ENCODE results near the gene FAM120B.

GRCh38 chr6:170420283-170420682, 113.7 kb downstream of the FAM120B start:
- no peak for TF ChIP-seq CTCF (IDR thresholded peaks at IDR 0.05; ENCODE audit: poor library complexity, severe bottlenecking)
- TF ChIP-seq SMC3 (conservative IDR thresholded peaks at IDR 0.05; ENCODE audit: poor library complexity) = no peak
- no peak for TF ChIP-seq TAF1 (IDR thresholded peaks at IDR 0.05; ENCODE audit: low read depth)
- no peak for TF ChIP-seq REST (IDR thresholded peaks at IDR 0.05; ENCODE audit: borderline replicate concordance)
- no peak for TF ChIP-seq EZH2 (IDR thresholded peaks at IDR 0.05; ENCODE audit: borderline replicate concordance, insufficient read depth, low read length, poor library complexity, severe bottlenecking)
- no peak for TF ChIP-seq MXI1 (conservative IDR thresholded peaks at IDR 0.05; ENCODE audit: poor library complexity, severe bottlenecking)
- no peak for TF ChIP-seq POLR2AphosphoS5 (IDR thresholded peaks at IDR 0.05)
